Endothelial cell (in vitro differentiated cells): ENCODE results near the gene LRCH3. TPM values are rescaled to one million over a fixed set of nuclear protein-coding genes. Genes with fewer than 3 reads are reported as not detected.

ENCODE experiments used
- DNase-seq: peaks from one replicate; pipeline ENCODE4 v3.0.0; 2021; ENCODE audit warnings: low spot score
- H3K27ac Mint-ChIP-seq: one replicate; pipeline ENCODE4 v1.8.0; 2021; ENCODE audit warnings: mixed read lengths, inconsistent platforms; ENCODE audit not compliant: unreplicated experiment
- H3K27me3 Mint-ChIP-seq: one replicate; pipeline ENCODE4 v1.8.0; 2021; ENCODE audit warnings: mild to moderate bottlenecking, moderate library complexity, mixed read lengths, inconsistent platforms; ENCODE audit not compliant: unreplicated experiment
- H3K36me3 Mint-ChIP-seq: one replicate; pipeline ENCODE4 v1.8.0; 2021; ENCODE audit warnings: mild to moderate bottlenecking, low read depth, mixed read lengths, inconsistent platforms; ENCODE audit not compliant: unreplicated experiment
- H3K4me1 Mint-ChIP-seq: one replicate; pipeline ENCODE4 v1.8.0; 2021; ENCODE audit warnings: mild to moderate bottlenecking, mixed read lengths, inconsistent platforms; ENCODE audit not compliant: unreplicated experiment
- H3K4me3 Mint-ChIP-seq: one replicate; pipeline ENCODE4 v1.8.0; 2021; ENCODE audit warnings: mild to moderate bottlenecking, mixed read lengths, inconsistent platforms; ENCODE audit not compliant: unreplicated experiment
- H3K9me3 Mint-ChIP-seq: one replicate; pipeline ENCODE4 v1.8.0; 2021; ENCODE audit warnings: mixed read lengths, inconsistent platforms; ENCODE audit not compliant: unreplicated experiment
- CTCF ChIP-seq: fragments of 200-600 bp; sonication (generic); IDR thresholded peaks from one replicate; pipeline ENCODE4 v1.5.0; 2021; ENCODE audit warnings: antibody characterized with exemption; ENCODE audit not compliant: unreplicated experiment
- total RNA-seq: library from RNA; stranded (reverse); fragmentation: NEBNext Ultra II Directional; extraction: Animal tissue kit (Norgen Biotek cat#: 25700); gene quantifications from one replicate; pipeline ENCODE4 v1.2.1, GENCODE V29; 2021; ENCODE audit not compliant: unreplicated experiment

The LRCH3 gene
- total RNA-seq, 1 donor from 2014 or later = 62.2 TPM

GRCh38 chr3:197873329-197873728 lies 82.3 kb downstream of the LRCH3 start:
- no peak for TF ChIP-seq CTCF
- Mint-ChIP-seq H3K4me3 (peak overlapping the region; percentile 79), H3K4me1 (peaks cover 8% of the 10 kb centered on the region), H3K9me3 (no peaks in the 10 kb centered on the region), H3K27me3 (no peaks in the 10 kb centered on the region), H3K36me3 (peaks cover 54% of the 10 kb centered on the region), H3K27ac (no peak overlapping the region)
- no peak for DNase-seq

- Mint-ChIP-seq H3K27ac (no peak overlapping the region), H3K27me3 (no peaks in the 10 kb centered on the region), H3K36me3 (peaks cover 54% of the 10 kb centered on the region), H3K4me3 (peak overlapping the region; percentile 31), H3K9me3 (no peaks in the 10 kb centered on the region), H3K4me1 (peaks cover 9% of the 10 kb centered on the region)
- no peak for TF ChIP-seq CTCF
- no peak for DNase-seq
Measured at GRCh38 chr3:197874064-197874463, 83.0 kb downstream of the LRCH3 start.

GRCh38 chr3:197874653-197875052 lies 83.6 kb downstream of the LRCH3 start:
- Mint-ChIP-seq H3K9me3 (no peaks in the 10 kb centered on the region), H3K4me3 (no peak overlapping the region), H3K36me3 (peaks cover 54% of the 10 kb centered on the region), H3K4me1 (peaks cover 9% of the 10 kb centered on the region), H3K27me3 (no peaks in the 10 kb centered on the region), H3K27ac (no peak overlapping the region)
- TF ChIP-seq CTCF = no peak
- no peak for DNase-seq

- H3K27me3 Mint-ChIP-seq = no peaks in the 10 kb centered on the region
- no peak for TF ChIP-seq CTCF
- no peak overlapping the region for H3K27ac Mint-ChIP-seq
- peaks cover 30% of the 10 kb centered on the region for H3K36me3 Mint-ChIP-seq
- H3K4me3 Mint-ChIP-seq = no peak overlapping the region
- no peaks in the 10 kb centered on the region for H3K9me3 Mint-ChIP-seq
- DNase-seq = no peak
- peaks cover 30% of the 10 kb centered on the region for H3K4me1 Mint-ChIP-seq
Measured at GRCh38 chr3:197877902-197878301, 86.8 kb downstream of the LRCH3 start.

- DNase-seq = no peak
- Mint-ChIP-seq H3K27me3 (no peaks in the 10 kb centered on the region), H3K9me3 (no peaks in the 10 kb centered on the region), H3K4me3 (peak overlapping the region; percentile 22), H3K27ac (peak overlapping the region; percentile 32), H3K4me1 (peaks cover 35% of the 10 kb centered on the region), H3K36me3 (peaks cover 28% of the 10 kb centered on the region)
- TF ChIP-seq CTCF = no peak
Measured at GRCh38 chr3:197878427-197878826, 87.4 kb downstream of the LRCH3 start.
